Measurements from ENCODE around the gene DLGAP1. TPM values are rescaled to one million over a fixed set of nuclear protein-coding genes. Genes with fewer than 3 reads are reported as not detected.

DLGAP1 gene
- total and polyA plus RNA-seq, 2 of the 8 experiments (the other 6 are each of a cell fraction or from before 2014, with no cell fraction given) = 11.8 to 16.9 TPM

GRCh38 chr18:4417714-4418113 is 37.4 kb downstream of the DLGAP1 start:
- no peak overlapping the region for H4K91ac ChIP-seq (replicated peaks; ENCODE audit: insufficient read length, low read length)
- H3K18ac ChIP-seq (ENCODE audit: extremely low read depth, low read length) = no peak overlapping the region
- H3K79me1 ChIP-seq (ENCODE audit: low read depth, low read length) = no peaks in the 10 kb centered on the region
- DNase-seq (ENCODE audit: low read depth in 1 of 2, low spot score in 2 of 2) (no peak), FAIRE-seq (no peak)
- no peak overlapping the region for H2AFZ ChIP-seq (ENCODE audit: low read length)
- H4K5ac ChIP-seq (ENCODE audit: insufficient read length, low read depth, low read length) = no peak overlapping the region
- no peak overlapping the region for H2BK120ac ChIP-seq (replicated peaks; ENCODE audit: low read depth, low read length)
- H2BK15ac ChIP-seq (ENCODE audit: low read length) = no peak overlapping the region
- no peak overlapping the region for H3K27ac ChIP-seq (ENCODE audit: low read depth, low read length)
- TF ChIP-seq CHD2 (IDR thresholded peaks at IDR 0.05; ENCODE audit: low read length) (no peak), TEAD4 (IDR thresholded peaks at IDR 0.05; ENCODE audit: low read depth, low read length) (no peak), GABPA (IDR thresholded peaks at IDR 0.05; ENCODE audit: borderline replicate concordance, insufficient read depth, low read length) (no peak), BACH1 (IDR thresholded peaks at IDR 0.05; ENCODE audit: low read length) (no peak), POLR2AphosphoS5 (IDR thresholded peaks at IDR 0.05; ENCODE audit: low read depth, low read length) (no peak), YY1 (IDR thresholded peaks at IDR 0.05; ENCODE audit: low read depth, low read length) (no peak)
- TF ChIP-seq, protein P1, sequence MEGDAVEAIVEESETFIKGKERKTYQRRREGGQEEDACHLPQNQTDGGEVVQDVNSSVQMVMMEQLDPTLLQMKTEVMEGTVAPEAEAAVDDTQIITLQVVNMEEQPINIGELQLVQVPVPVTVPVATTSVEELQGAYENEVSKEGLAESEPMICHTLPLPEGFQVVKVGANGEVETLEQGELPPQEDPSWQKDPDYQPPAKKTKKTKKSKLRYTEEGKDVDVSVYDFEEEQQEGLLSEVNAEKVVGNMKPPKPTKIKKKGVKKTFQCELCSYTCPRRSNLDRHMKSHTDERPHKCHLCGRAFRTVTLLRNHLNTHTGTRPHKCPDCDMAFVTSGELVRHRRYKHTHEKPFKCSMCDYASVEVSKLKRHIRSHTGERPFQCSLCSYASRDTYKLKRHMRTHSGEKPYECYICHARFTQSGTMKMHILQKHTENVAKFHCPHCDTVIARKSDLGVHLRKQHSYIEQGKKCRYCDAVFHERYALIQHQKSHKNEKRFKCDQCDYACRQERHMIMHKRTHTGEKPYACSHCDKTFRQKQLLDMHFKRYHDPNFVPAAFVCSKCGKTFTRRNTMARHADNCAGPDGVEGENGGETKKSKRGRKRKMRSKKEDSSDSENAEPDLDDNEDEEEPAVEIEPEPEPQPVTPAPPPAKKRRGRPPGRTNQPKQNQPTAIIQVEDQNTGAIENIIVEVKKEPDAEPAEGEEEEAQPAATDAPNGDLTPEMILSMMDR (IDR thresholded peaks at IDR 0.05; ENCODE audit: control extremely low read depth in 1 of 3, insufficient read depth in 1 of 3, low read depth in 1 of 3, low read length in 3 of 3) = no peak
- no peak overlapping the region for H3K4ac ChIP-seq (replicated peaks; ENCODE audit: insufficient read length, low read depth, low read length)
- H2AK5ac ChIP-seq (ENCODE audit: low read depth, low read length) = no peak overlapping the region
- H2BK12ac ChIP-seq (ENCODE audit: low read depth, low read length) = no peak overlapping the region
- H2BK5ac ChIP-seq (ENCODE audit: low read depth, low read length) = no peak overlapping the region
- H3K4me2 ChIP-seq (ENCODE audit: insufficient read depth in 1 of 2, low read depth in 2 of 2, low read length in 2 of 2) = no peak overlapping the region
- H2BK20ac ChIP-seq (ENCODE audit: low read length) = no peak overlapping the region
- no peak overlapping the region for H4K8ac ChIP-seq (ENCODE audit: extremely low read depth, insufficient read depth, low read length)
- no peak overlapping the region for H3K23ac ChIP-seq (ENCODE audit: insufficient read length)
- ChIA-PET CTCF (ENCODE audit: partially characterized antibody) (no interaction called here), POLR2A (ENCODE audit: partially characterized antibody) (no interaction called here)
- H3K56ac ChIP-seq (replicated peaks; ENCODE audit: insufficient read length, low read depth, low read length) = no peak overlapping the region
- 89% methylated on average over 4 of the region's 4 CpGs; no CpG with 5 or more reads in 1 of the 2 experiments for WGBS, 2 experiments (ENCODE audit: extremely low coverage in 1 of 2, insufficient coverage in 1 of 2, insufficient read length in 1 of 2, insufficient replicate concordance in 2 of 2, low coverage in 1 of 2, low lambda C conversion rate in 2 of 2, missing lambda C conversion rate in 1 of 2)
- H3K36me3 ChIP-seq (ENCODE audit: control insufficient read depth in 2 of 4, insufficient read depth in 4 of 4, low read length in 3 of 4) = peaks cover 0 to 3% (median 0%) of the 10 kb centered on the region in 4 experiments; a peak in 2 of 8 replicates
- no peak overlapping the region for H3K4me3 ChIP-seq (ENCODE audit: extremely low read depth in 1 of 4, insufficient read depth in 2 of 4, low read depth in 3 of 4, low read length in 4 of 4)
- no peak overlapping the region for H3K9ac ChIP-seq (replicated peaks in 1 of 4; ENCODE audit: extremely low read depth in 1 of 4, low read depth in 3 of 4, low read length in 3 of 4)
- peaks cover 0 to 36% of the 10 kb centered on the region in 2 experiments; a peak in 2 of 4 replicates for H3K79me2 ChIP-seq (ENCODE audit: control insufficient read depth in 1 of 2, insufficient read depth in 2 of 2, low read length in 2 of 2)
- H3K27me3 ChIP-seq (replicated peaks in 1 of 4; ENCODE audit: control insufficient read depth in 3 of 4, extremely low read depth in 1 of 4, insufficient read depth in 3 of 4, low read length in 3 of 4) = no peaks in the 10 kb centered on the region
- H4K20me1 ChIP-seq (replicated peaks in 1 of 2; ENCODE audit: control insufficient read depth in 1 of 2, insufficient read depth in 2 of 2, low read length in 2 of 2) = peaks cover 0 to 2% of the 10 kb centered on the region in 2 experiments
- H3K14ac ChIP-seq (ENCODE audit: insufficient read length) = no peak overlapping the region
- no peaks in the 10 kb centered on the region for H3K4me1 ChIP-seq (replicated peaks in 1 of 4; ENCODE audit: control insufficient read depth in 3 of 4, insufficient read depth in 4 of 4, low read length in 3 of 4)
- no peaks in the 10 kb centered on the region for H3K23me2 ChIP-seq (ENCODE audit: low read depth, low read length)
- H3K9me3 ChIP-seq (ENCODE audit: insufficient read depth in 2 of 2, low read depth in 1 of 2, low read length in 1 of 2) = no peaks in the 10 kb centered on the region
